Fibroblast of gingiva (primary cell): ENCODE results near the gene SPTBN1.
"Not testable (repeated sequence)": the region's sequence is repeated elsewhere in the genome, so short reads cannot be mapped to it uniquely, and the experiment has no call there.

Source experiments
- DNase-seq: peaks from one replicate; pipeline ENCODE4 v3.0.0-alpha.2; 2011; ENCODE audit warnings: low read depth

SPTBN1 gene

GRCh38 chr2:54528311-54528955, 72.3 kb downstream of the SPTBN1 start:
- no peak for DNase-seq

GRCh38 chr2:54529518-54529917, 73.4 kb downstream of the SPTBN1 start:
- DNase-seq = not testable (repeated sequence)

- DNase-seq = no peak
These were observed 73.8 kb downstream of the SPTBN1 start for GRCh38 chr2:54529935-54530334.

- DNase-seq = peak; percentile 17
These were observed 75.4 kb downstream of the SPTBN1 start for GRCh38 chr2:54531558-54531957.

- no peak for DNase-seq
These were observed 78.1 kb downstream of the SPTBN1 start for GRCh38 chr2:54534221-54534620.

GRCh38 chr2:54534625-54535024, 78.5 kb downstream of the SPTBN1 start:
- no peak for DNase-seq

GRCh38 chr2:54535599-54536195, 79.6 kb downstream of the SPTBN1 start:
- DNase-seq = no peak

GRCh38 chr2:54536720-54537119, 80.6 kb downstream of the SPTBN1 start:
- DNase-seq = no peak

GRCh38 chr2:54538537-54538936, 82.4 kb downstream of the SPTBN1 start:
- DNase-seq = no peak

GRCh38 chr2:54539683-54540082, 83.6 kb downstream of the SPTBN1 start:
- DNase-seq = no peak

GRCh38 chr2:54540194-54540593, 84.1 kb downstream of the SPTBN1 start:
- DNase-seq = no peak

GRCh38 chr2:54541995-54542394, 85.9 kb downstream of the SPTBN1 start:
- DNase-seq = no peak

GRCh38 chr2:54543733-54544396, 87.7 kb downstream of the SPTBN1 start:
- no peak for DNase-seq

- DNase-seq = peak; percentile 27
These were observed 89.7 kb downstream of the SPTBN1 start for GRCh38 chr2:54545702-54546450.

GRCh38 chr2:54546518-54546917, 90.4 kb downstream of the SPTBN1 start:
- no peak for DNase-seq

GRCh38 chr2:54546923-54547720, 91.0 kb downstream of the SPTBN1 start:
- DNase-seq = no peak

- no peak for DNase-seq
These were observed 93.3 kb downstream of the SPTBN1 start for GRCh38 chr2:54549430-54549829.

GRCh38 chr2:54549917-54550518, 93.9 kb downstream of the SPTBN1 start:
- DNase-seq = no peak

GRCh38 chr2:54550547-54550946, 94.4 kb downstream of the SPTBN1 start:
- no peak for DNase-seq

- no peak for DNase-seq
These were observed 95.1 kb downstream of the SPTBN1 start for GRCh38 chr2:54551123-54551756.

- DNase-seq = no peak
These were observed 96.9 kb downstream of the SPTBN1 start for GRCh38 chr2:54553075-54553474.
